WTC11 (cell line): ENCODE data around the gene CAMTA1.

Experiments
- CTCF ChIP-seq: fragments of 200-600 bp; IDR thresholded peaks from 2 replicates; pipeline ENCODE4 v1.8.0; 2022; ENCODE audit warnings: antibody characterized with exemption
- E2F1 ChIP-seq: sonication (generic); formaldehyde crosslinking; IDR thresholded peaks from 2 replicates; pipeline ENCODE4 v1.8.0; 2022; ENCODE audit warnings: mild to moderate bottlenecking, missing genetic modification reagents
- E2F4 ChIP-seq: sonication (generic); formaldehyde crosslinking; IDR thresholded peaks from 2 replicates; pipeline ENCODE4 v1.8.1; 2022; ENCODE audit warnings: low read depth, mild to moderate bottlenecking, moderate library complexity, missing genetic modification reagents, borderline replicate concordance
- ELF4 ChIP-seq: sonication (generic); formaldehyde crosslinking; IDR thresholded peaks from 2 replicates; pipeline ENCODE4 v1.8.1; 2022; ENCODE audit warnings: low read depth, mild to moderate bottlenecking, moderate library complexity, missing genetic modification reagents
- ERG ChIP-seq: fragments of 250-450 bp; sonication (Bioruptor Pico); IDR thresholded peaks from 2 replicates; pipeline ENCODE4 v1.8.0; 2021; ENCODE audit warnings: mild to moderate bottlenecking
- ETV6 ChIP-seq: sonication (generic); formaldehyde crosslinking; IDR thresholded peaks from 2 replicates; pipeline ENCODE4 v1.8.1; 2022; ENCODE audit warnings: mild to moderate bottlenecking, missing genetic modification reagents
- HMGXB4 ChIP-seq: sonication (generic); formaldehyde crosslinking; IDR thresholded peaks from 2 replicates; pipeline ENCODE4 v1.8.1; 2023; ENCODE audit warnings: mild to moderate bottlenecking, moderate library complexity, missing genetic modification reagents
- JAZF1 ChIP-seq: fragments of 250-450 bp; sonication (Bioruptor Pico); IDR thresholded peaks from 2 replicates; pipeline ENCODE4 v1.9.0; 2021; ENCODE audit warnings: moderate library complexity, mild to moderate bottlenecking, inconsistent platforms
- NFYB ChIP-seq: sonication (generic); formaldehyde crosslinking; conservative IDR thresholded peaks from 2 replicates; pipeline ENCODE4 v1.8.0; 2022; ENCODE audit warnings: low read depth, missing genetic modification reagents
- PREB ChIP-seq: sonication (generic); formaldehyde crosslinking; IDR thresholded peaks from 2 replicates; pipeline ENCODE4 v1.8.1; 2022; ENCODE audit warnings: mild to moderate bottlenecking, missing genetic modification reagents, moderate library complexity, borderline replicate concordance
- SP1 ChIP-seq: sonication (generic); formaldehyde crosslinking; conservative IDR thresholded peaks from 2 replicates; pipeline ENCODE4 v1.8.1; 2022; ENCODE audit warnings: missing genetic modification reagents
- TEAD1 ChIP-seq: sonication (generic); formaldehyde crosslinking; IDR thresholded peaks from 2 replicates; pipeline ENCODE4 v1.8.0; 2022; ENCODE audit warnings: mild to moderate bottlenecking, missing genetic modification reagents

- TF ChIP-seq E2F1 (CRISPR knock-in tag), result no peak
- no peak for TF ChIP-seq CTCF
- TF ChIP-seq TEAD1 (CRISPR knock-in tag), result no peak
- TF ChIP-seq ETV6 (CRISPR knock-in tag), result no peak
- no peak for TF ChIP-seq PREB
- no peak for TF ChIP-seq SP1 (CRISPR knock-in tag)
- TF ChIP-seq ERG (CRISPR knock-in tag), result no peak
- no peak for TF ChIP-seq NFYB
- TF ChIP-seq JAZF1 (CRISPR knock-in tag), result no peak
- TF ChIP-seq E2F4 (CRISPR knock-in tag), result no peak
- no peak for TF ChIP-seq HMGXB4 (CRISPR knock-in tag)
- no peak for TF ChIP-seq ELF4 (CRISPR knock-in tag)
Measured at GRCh38 chr1:6874298-6874697, 89.0 kb downstream of the CAMTA1 start.
